NCI-H69 (cell line): Measurements from ENCODE around the gene NOP14.

Experiments used
- DNase-seq: peaks from one replicate; lab custom pipeline; 2025; lab: John Stamatoyannopoulos, UW

Gene NOP14

DNA sequence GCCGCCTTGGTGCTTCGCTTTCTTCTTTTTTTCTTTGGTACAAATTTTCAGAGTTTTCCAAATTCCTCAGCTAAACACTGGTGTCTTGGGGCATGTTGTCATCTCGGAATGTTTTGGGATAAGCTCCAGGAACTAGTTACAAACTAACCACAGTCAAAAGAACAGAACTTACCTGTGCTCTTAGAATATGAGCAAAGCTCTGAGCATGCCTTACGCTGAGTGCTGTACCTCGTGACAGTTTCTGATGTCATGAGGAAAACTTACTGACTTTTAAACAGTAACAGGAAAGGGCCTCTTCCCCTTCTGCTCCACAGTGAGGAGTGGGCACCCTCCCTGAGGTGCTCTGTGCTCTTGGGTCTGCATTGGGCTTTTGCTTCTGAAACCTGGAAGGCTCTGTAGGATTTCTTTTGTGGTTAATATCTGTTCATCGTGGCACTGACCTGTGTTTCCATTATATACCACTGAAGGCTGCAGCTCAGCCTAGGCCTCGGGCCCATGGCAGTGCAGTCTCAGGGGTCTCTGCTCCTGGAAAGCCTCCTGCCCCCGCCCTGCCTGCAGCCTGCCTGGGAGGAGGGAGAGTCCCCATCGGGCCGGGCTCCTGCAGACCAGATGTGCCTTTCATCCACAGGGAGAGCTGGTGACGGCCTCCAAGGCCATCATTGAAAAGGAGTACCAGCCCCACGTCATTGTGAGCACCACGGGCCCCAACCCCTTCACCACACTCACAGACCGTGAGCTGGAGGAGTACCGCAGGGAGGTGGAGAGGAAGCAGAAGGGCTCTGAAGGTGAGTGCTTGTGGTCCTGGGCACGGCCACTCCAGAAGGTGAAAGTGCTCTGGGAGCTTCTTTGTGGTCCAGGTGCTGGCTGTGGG, 48.7 kb downstream of the NOP14 start:
- DNase-seq: no peak

- no peak for DNase-seq
Observed at GRCh38 chr4:2913168-2913567, 50.0 kb downstream of the NOP14 start.

DNA sequence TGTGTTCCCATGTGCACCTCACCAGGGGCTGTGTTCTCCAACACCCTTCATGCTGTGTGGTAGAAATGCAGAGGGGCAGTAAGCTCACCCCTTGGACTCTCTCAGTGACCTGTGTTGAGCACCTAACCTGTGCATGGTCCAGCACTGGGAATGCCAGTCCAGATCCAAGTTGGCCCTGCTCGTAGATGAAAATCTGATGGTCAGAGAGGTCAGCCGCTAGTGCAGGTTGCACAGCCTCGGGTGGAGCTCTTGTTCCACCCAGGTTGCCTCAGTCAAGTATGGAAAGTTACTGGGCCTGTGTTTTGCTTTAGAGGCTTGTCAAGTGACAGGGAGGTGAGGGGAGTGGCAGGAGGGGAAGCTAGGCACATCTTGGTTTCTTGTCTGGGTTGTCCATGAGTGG, 51.3 kb downstream of the NOP14 start:
- no peak for DNase-seq

GRCh38 chr4:2910409-2910808, 52.8 kb downstream of the NOP14 start:
- no peak for DNase-seq

DNA sequence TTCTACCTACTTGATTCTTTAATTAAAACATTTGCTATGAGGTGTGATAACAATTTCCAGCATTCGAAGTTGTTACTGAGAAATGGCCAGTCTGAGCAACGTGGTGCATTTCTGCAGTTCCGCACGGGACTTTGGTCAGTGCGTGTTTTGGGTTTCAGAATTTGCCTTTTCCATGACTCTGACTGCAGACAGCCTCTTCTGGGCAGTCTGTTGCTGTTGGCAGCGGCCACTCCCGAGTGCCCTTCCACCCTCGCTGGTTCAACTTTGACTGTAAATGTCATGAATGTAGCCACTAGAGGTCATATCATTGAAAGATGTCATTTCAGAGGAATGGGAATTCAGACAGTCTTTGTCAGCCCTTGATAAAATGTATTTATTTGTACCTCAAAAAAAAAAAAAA, 53.6 kb downstream of the NOP14 start:
- no peak for DNase-seq

- DNase-seq: no peak
Observed at GRCh38 chr4:2908686-2909085, 54.5 kb downstream of the NOP14 start.

GRCh38 chr4:2907706-2908293, 55.4 kb downstream of the NOP14 start:
- no peak for DNase-seq

- no peak for DNase-seq
Observed at GRCh38 chr4:2907226-2907625, 56.0 kb downstream of the NOP14 start.

DNA sequence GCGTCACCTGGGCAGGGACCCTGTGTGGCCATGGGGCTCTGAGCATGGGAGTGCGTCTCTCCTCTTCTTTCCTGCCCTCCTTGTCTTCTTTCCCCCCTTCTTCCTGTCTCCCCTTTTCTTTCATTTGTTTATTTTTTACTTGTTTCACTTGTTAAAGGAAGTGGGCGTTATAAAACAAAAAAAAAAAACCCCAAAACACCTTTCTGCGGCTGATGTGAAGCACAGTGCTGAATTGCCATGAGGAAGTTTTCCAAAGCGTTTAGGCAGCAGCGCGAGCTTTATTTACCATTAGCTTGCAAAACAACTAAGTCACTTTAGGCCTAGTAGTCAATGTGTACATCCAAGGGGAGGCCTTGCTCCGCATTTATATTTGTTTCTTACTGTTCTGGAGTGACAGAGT, 57.0 kb downstream of the NOP14 start:
- DNase-seq: no peak

DNA sequence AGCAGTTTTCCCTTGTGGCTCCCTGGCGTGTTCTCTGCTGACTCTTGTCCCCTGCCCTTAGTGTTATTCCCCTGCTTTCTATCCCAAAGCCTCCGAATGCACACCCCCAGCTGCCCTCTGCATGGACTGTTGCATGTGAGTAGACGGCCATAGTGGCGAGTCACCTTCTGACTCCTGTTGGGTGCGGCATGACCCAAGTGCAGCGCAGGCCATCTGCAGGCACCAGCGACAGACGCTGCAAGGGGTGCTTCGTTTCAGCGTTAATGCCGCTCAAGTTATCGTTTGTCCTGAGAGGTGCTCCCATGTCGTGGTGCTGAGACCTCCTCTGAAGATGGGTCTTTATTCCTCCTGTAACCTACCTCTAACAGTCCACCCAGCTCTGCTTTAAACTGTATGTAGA, 57.7 kb downstream of the NOP14 start:
- DNase-seq: no peak

GRCh38 chr4:2902126-2902525, 61.1 kb downstream of the NOP14 start:
- DNase-seq: no peak

DNA sequence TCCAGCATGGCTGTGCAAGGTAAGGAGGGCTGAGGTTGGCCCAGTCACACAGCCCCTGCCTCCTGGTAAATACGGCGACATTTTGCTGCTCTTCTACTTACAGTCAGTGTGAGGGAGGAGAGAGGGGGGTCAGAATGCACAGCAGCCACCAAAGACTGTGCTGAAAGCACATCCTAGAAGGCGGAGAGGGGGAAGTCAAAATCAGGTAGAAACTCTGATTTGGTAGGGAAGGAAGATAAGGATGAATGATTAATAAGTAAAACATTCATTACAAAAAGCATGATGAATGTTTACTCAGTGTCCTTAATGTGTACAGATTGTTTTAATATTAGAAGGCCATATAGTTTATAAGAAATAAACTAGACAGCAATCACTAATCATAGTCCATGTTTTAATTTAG, 62.0 kb downstream of the NOP14 start:
- no peak for DNase-seq

DNA sequence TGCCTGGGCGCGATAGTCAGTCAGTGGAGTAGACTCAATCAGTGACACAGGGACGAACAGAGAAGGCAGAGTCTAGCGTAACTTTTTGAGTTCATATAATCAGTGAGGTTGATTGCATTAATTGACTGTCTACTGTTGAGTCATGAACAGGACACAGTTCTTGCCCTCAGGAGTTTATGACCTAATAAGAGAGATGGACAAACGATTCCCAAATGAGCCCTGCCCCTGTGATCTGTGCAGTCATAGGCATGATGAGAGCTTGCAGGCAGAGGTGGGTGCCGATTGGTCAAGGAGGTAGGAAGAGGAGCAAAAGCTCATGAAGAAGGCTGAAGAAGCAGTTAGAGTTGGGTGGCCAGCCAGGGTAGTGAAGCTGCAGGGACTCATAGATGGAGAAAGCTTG, 62.5 kb downstream of the NOP14 start:
- DNase-seq: no peak

DNA sequence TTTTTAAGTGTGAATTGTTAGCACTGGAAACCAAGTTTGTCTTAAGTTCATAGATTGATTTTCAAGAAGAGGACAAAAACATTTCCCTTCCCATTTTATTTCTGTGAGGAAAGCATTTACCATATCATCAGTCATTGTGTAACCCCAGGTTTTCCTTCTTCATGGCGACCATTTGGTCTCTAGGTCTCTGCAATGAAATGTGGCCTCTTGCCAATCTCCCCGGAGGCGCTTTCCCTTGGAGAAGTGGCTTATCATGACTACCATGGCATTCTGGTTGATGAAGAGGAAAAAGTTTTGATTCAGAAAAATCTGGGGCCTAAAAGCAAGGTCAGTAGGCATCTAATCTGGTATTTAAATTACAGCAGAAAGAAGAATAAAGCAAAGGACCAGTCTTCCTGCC, 65.2 kb downstream of the NOP14 start:
- no peak for DNase-seq

GRCh38 chr4:2893772-2894171, 69.4 kb downstream of the NOP14 start:
- DNase-seq: no peak

GRCh38 chr4:2891294-2891693, 71.9 kb downstream of the NOP14 start:
- no peak for DNase-seq

DNA sequence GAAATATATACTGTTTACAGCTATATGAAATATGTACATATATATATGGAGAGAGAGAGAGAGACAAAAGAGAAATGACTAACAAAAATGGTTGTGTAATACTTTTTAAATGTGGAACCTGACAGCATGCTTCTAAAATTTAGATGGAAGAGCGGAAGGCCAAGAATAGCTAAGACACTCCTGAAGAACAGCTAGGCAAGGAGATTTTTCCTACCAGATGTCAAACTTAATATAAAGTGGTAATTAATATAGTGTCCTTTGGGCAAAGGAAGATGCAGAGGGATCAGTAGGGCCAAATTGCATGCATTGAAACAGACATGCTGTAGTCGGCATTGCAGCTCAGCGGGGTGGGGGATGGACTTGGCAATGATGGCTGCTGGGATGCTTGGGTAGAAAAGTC, 74.3 kb downstream of the NOP14 start:
- no peak for DNase-seq
